Activated effector memory CD4-positive, alpha-beta T cell treated with anti-CD3 and anti-CD28 coated beads, Interleukin-2, amount 50 U/mL, for 16 hours (primary cell): ENCODE measurements around the gene SCN2A.
"Not testable (repeated sequence)": the region's sequence is repeated elsewhere in the genome, so short reads cannot be mapped to it uniquely, and the experiment has no call there.

Source experiments
- DNase-seq: peaks from one replicate; pipeline ENCODE4 v3.0.0-alpha.2; 2020

Gene SCN2A

DNA sequence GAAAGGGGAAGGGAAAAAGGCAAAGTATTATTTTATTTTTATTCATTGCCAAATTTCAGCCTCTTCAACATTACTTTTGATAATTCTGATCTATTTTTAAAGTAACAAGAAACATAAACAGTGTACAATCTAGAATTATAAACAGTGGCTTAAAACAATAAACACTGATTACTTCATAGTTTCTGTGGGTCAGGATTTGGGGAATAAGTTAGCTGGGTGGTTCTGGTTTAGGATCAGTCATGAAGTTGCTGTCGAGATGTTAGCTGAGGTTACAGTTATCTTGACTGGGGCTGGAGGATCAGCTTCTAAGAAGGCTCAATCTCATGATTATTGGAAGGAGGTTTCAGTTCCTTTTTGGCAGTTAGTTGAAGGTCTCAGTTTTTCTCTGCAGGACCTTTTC is 109.2 kb downstream of the SCN2A start:
- DNase-seq, result no peak

- DNase-seq, result no peak
Observed at GRCh38 chr2:165349181-165349580, 110.0 kb downstream of the SCN2A start.

- DNase-seq, result no peak
Observed at GRCh38 chr2:165357758-165358157, 118.5 kb downstream of the SCN2A start.

GRCh38 chr2:165361514-165361913 is 122.3 kb downstream of the SCN2A start:
- DNase-seq, result no peak

DNA sequence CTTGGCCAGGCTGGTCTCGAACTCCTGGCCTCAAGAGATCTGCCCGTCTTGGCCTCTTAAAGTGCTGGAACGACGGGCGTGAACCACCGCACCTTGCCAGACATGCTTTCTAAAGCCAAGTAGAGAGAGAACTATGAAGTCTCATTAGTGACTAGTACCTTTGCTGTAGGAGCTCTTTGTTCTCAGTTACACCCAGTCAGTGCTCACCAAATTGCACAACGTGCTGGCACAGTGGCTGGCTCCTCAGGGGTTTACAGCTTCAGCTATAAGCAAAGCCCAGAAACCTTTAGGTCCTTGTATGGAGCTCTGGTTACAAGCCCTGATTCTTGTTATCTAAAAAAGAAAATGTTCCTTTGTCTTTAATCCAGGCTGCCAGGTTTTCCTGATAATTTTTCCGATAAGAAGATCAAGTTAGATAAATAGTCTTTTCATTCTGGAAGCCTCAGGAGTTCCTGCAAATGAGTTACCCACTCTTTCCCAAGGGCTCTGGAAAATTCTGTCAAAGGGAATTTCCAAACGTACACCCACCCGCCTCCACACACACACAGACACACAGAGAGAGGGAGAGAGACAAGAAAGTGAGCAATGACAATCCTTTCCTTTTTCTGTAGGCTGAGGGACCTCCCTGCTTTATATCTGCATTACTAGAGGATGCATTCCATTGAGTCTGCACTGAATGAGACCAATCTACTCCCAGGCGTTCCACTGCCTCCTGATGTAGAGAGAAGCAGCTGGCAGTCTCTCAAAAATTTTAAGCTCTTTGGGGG is 130.1 kb downstream of the SCN2A start:
- DNase-seq, result no peak

DNA sequence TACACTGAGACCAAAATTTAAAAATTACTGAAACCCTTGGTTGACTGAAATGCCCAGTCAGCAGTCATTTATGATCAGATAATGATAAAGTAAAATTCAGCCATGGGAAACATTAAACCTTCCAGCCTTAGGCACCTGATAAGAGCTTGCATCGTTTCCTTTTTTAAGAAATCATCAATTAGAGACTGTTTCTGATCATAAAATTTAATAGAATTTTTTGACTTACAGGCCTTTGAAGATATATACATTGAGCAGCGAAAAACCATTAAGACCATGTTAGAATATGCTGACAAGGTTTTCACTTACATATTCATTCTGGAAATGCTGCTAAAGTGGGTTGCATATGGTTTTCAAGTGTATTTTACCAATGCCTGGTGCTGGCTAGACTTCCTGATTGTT is 130.7 kb downstream of the SCN2A start:
- DNase-seq, result no peak

GRCh38 chr2:165371356-165371755 is 132.1 kb downstream of the SCN2A start:
- no peak for DNase-seq

GRCh38 chr2:165373278-165374010 is 134.2 kb downstream of the SCN2A start:
- DNase-seq, result no peak

GRCh38 chr2:165376571-165376975 is 137.4 kb downstream of the SCN2A start:
- DNase-seq, result no peak

DNA sequence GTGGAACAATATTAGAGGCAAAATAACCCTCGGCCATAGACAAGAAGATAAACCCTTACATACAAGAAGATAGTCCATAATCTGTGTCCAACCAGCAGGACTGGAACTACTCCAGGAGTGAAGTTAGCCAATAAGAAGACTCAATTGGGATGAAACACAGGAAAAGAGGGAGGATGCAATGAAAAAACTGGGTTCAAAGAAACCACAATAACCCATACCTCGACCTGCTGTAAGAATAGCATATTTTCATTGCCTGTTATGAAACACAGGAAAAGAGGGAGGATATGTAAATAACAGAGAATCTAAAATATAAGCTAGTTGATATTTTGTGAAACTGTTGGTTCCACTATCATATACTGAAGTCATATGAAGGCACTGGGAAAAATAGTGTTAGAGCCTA is 143.1 kb downstream of the SCN2A start:
- DNase-seq, result no peak

DNA sequence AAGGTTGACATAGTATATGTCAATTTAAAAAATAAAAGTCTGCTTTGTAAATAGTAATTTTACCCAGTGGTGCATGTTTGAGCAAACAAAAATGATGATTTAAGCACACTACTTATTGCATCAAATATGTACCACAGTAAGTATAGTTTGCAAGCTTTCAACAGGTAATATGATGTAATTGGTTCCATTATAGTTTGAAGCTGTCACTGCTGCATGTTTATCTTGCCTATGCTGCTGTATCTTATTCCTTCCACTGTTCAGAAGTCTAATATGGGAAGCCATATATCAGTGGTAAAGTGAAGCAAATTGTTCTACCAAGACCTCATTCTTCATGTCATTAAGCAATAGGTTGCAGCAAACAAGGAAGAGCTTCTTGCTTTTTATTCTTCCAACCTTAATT is 151.7 kb downstream of the SCN2A start:
- DNase-seq, result no peak

DNA sequence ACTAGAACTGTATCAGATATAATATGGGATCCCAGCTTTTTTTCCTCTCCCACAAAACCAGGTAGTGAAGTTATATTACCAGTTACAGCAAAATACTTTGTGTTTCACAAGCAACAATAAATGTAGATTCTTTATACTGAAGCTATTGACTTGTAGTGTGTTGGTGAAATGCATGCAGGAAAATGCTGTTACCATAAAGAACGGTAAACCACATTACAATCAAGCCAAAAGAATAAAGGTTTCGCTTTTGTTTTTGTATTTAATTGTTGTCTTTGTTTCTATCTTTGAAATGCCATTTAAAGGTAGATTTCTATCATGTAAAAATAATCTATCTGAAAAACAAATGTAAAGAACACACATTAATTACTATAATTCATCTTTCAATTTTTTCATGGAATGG is 152.6 kb downstream of the SCN2A start:
- DNase-seq, result no peak

GRCh38 chr2:165398603-165399002 is 159.4 kb downstream of the SCN2A start:
- DNase-seq, result not testable (repeated sequence)

DNA sequence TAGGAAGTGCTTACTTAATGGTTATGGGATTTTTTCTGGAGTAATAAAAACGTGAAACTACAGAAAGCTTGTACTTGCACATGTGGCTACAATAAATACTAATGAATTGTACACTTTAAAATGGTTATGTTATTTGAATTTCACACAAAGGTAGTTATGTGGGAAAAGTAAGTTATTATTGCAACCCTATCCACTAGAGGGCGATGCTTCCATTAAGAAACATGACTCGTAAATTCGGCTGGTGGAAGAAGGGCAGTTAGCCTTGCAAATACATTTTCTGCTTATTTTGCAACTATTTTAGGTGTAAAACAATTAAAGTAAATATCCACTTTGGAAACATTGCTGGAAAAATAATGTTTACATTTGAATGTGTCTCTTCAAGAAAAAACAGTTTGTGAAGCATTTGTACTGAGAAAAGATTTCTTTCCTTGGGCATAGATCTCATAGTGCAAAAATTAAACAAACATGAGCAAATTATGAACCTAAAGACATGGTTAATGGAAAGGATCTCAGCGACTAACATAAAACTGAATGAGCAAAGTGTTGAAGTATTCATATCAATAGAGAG is 162.2 kb downstream of the SCN2A start:
- DNase-seq, result no peak

GRCh38 chr2:165402162-165402561 is 162.9 kb downstream of the SCN2A start:
- DNase-seq, result no peak

DNA sequence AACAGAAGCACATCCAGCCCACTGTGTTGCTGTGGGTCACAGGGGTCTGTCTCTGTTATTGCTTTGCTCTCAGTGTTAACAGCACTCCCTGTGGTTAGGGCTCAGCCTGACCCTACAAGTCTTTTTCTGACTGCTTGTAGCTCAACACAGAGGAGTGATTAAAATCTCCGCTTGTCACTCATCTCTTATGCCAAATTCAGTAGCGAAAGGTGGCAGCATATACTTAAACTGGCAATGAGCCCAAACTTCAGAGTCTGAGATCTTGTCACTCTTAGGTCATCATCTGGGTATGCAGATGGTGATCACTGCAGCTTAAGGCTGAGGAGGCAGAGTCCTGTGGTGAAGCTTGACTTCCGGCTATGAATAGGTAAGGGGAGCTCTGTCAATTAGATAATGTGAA is 167.0 kb downstream of the SCN2A start:
- DNase-seq, result no peak

- no peak for DNase-seq
Observed at GRCh38 chr2:165407466-165407865, 168.3 kb downstream of the SCN2A start.

GRCh38 chr2:165408186-165408585 is 169.0 kb downstream of the SCN2A start:
- no peak for DNase-seq

DNA sequence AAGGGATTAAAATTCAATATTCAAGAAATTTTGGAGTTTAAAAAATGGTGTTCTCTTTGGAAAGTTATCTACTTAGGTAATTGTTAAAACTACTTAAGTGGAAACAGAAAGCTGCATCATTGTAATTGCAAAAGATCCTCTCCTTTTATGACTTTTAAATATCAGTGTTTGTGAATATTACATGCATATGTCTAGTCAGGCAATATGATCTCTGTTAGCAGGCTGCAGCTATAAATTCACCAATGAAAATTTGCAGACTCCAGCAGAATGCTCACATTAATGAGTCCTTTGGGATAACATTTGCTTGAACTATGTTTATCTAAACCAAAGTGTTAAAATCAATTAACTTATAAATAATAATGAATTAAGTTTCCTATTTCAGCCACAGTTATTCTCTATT is 171.1 kb downstream of the SCN2A start:
- DNase-seq, result no peak

DNA sequence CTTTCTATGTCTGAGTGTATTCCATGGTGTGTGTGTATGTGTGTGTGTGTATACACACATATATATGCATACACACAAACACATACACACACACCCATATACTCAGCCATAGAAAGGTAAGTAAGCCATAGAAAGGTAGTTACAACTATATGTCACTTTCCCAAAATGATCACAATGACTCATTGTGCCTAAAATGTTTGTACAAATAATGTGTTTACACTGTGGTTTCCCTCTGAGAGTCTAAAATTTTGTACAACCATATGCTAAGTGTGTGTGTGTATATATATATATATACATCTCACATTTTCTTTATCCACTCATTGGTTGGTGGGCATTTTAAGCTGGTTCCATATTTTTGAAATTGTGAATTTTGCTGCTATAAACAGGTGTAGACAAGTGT is 175.0 kb downstream of the SCN2A start:
- no peak for DNase-seq

- no peak for DNase-seq
Observed at GRCh38 chr2:165417009-165417408, 177.8 kb downstream of the SCN2A start.

DNA sequence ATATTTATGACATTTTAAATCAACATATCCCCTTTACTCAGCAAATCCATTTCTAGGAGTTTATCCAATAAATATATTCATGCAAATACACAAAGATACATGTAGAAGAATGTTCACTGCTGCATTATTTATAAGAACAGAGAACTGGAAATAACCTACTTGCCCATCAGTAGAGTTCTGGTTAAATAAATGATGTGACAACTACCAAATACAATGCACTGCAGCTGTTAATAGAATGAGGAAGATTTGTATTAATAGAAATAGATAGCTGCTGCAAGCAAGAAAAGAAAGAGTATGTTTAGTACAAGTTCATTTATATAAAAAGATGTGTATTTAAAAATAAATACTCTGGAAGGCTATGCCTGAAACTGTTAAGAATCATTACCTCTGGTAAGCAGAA is 181.0 kb downstream of the SCN2A start:
- no peak for DNase-seq

- no peak for DNase-seq
Observed at GRCh38 chr2:165423081-165423480, 183.9 kb downstream of the SCN2A start.

GRCh38 chr2:165425556-165425955 is 186.3 kb downstream of the SCN2A start:
- DNase-seq, result no peak
